ENCODE measurements around the gene ZNF205.

GRCh38 chr16:3119701-3120408, 7.5 kb downstream of the ZNF205 start:
- TF ChIP-seq POLR2AphosphoS5 (IDR thresholded peaks at IDR 0.05): no peak
- TF ChIP-seq CTCF (IDR thresholded peaks at IDR 0.05): no peak
- TF ChIP-seq POLR2A (IDR thresholded peaks at IDR 0.05): no peak

Measured in prostate gland (tissue), 2 donors.